22Rv1 (cell line): ENCODE data around the gene SLC13A3.
A peak's percentile ranks its signal among the peaks of the same experiment; 100 is the strongest.

Source experiments
- ZFX ChIP-seq: fragments of 450-650 bp; IDR thresholded peaks from 2 replicates; pipeline ENCODE4 v1.6.1; 2017; ENCODE audit warnings: antibody characterized with exemption, borderline replicate concordance
- TF ChIP-seq, protein P1 (sequence below): fragments of 450-650 bp; IDR thresholded peaks from 2 replicates; pipeline ENCODE4 v1.5.1; 2017; ENCODE audit warnings: mild to moderate bottlenecking

DNA sequence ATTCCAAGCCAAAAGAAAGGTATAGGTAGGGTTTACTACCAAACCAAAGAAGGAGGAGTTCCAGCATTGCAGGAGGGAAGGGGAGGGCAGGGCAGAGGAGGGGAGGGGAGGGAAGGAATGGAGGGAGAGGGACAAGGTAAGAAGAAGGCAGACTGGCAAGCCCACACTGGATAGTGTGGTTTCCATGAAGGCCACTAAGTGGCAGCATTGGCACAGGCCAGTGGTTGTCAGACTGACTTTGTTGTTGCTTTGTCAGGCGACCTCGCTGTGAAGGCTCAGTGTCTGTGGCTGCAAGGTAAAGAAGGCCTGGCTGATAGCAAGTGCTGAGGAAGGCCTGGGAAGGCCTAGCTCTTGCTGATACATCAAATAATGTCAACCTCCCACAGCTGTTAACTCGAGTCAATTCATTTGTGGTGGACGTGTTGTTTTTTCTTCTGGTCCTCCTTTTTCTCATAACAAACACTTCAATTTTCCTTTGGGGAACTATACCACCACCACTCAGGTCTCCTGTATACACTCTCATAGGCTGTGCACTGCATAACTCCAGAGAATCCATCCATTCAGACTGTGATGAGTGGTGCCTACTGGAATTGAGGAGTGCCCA, 130.2 kb downstream of the SLC13A3 start:
- TF ChIP-seq, protein P1, sequence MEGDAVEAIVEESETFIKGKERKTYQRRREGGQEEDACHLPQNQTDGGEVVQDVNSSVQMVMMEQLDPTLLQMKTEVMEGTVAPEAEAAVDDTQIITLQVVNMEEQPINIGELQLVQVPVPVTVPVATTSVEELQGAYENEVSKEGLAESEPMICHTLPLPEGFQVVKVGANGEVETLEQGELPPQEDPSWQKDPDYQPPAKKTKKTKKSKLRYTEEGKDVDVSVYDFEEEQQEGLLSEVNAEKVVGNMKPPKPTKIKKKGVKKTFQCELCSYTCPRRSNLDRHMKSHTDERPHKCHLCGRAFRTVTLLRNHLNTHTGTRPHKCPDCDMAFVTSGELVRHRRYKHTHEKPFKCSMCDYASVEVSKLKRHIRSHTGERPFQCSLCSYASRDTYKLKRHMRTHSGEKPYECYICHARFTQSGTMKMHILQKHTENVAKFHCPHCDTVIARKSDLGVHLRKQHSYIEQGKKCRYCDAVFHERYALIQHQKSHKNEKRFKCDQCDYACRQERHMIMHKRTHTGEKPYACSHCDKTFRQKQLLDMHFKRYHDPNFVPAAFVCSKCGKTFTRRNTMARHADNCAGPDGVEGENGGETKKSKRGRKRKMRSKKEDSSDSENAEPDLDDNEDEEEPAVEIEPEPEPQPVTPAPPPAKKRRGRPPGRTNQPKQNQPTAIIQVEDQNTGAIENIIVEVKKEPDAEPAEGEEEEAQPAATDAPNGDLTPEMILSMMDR: peak; percentile 81
- no peak for TF ChIP-seq ZFX
